Activated T-cell treated with anti-CD3 and anti-CD28 coated beads, Interleukin-2, amount 50 U/mL, for 1 hour (primary cell): ENCODE results near the gene R3HDM4.
"Not testable (repeated sequence)": the region's sequence is repeated elsewhere in the genome, so short reads cannot be mapped to it uniquely, and the experiment has no call there.

Experiments
- DNase-seq: peaks from one replicate; pipeline ENCODE4 v3.0.0-alpha.2; 2020

R3HDM4 gene

GRCh38 chr19:890831-891230 lies 22.2 kb downstream of the R3HDM4 start:
- DNase-seq = no peak

GRCh38 chr19:889662-890295 lies 23.2 kb downstream of the R3HDM4 start:
- no peak for DNase-seq

- peak; percentile 61 for DNase-seq
These were observed 24.2 kb downstream of the R3HDM4 start for GRCh38 chr19:888581-889385.

- DNase-seq = no peak
These were observed 25.4 kb downstream of the R3HDM4 start for GRCh38 chr19:887599-887998.

GRCh38 chr19:887072-887471 lies 25.9 kb downstream of the R3HDM4 start:
- no peak for DNase-seq

- no peak for DNase-seq
These were observed 27.3 kb downstream of the R3HDM4 start for GRCh38 chr19:885536-886224.

GRCh38 chr19:884420-885211 lies 28.4 kb downstream of the R3HDM4 start:
- DNase-seq = no peak

GRCh38 chr19:883661-884211 lies 29.3 kb downstream of the R3HDM4 start:
- DNase-seq = no peak

GRCh38 chr19:882871-883497 lies 30.0 kb downstream of the R3HDM4 start:
- DNase-seq = no peak

- no peak for DNase-seq
These were observed 31.5 kb downstream of the R3HDM4 start for GRCh38 chr19:881385-882071.

- DNase-seq = no peak
These were observed 33.1 kb downstream of the R3HDM4 start for GRCh38 chr19:879711-880438.

- DNase-seq = not testable (repeated sequence)
These were observed 34.1 kb downstream of the R3HDM4 start for GRCh38 chr19:878751-879561.

GRCh38 chr19:877992-878660 lies 34.9 kb downstream of the R3HDM4 start:
- DNase-seq = not testable (repeated sequence)

GRCh38 chr19:876780-877314 lies 36.2 kb downstream of the R3HDM4 start:
- no peak for DNase-seq

- no peak for DNase-seq
These were observed 36.9 kb downstream of the R3HDM4 start for GRCh38 chr19:876089-876488.

- no peak for DNase-seq
These were observed 37.6 kb downstream of the R3HDM4 start for GRCh38 chr19:875265-875879.

GRCh38 chr19:873561-874041 lies 39.4 kb downstream of the R3HDM4 start:
- DNase-seq = no peak

GRCh38 chr19:873084-873483 lies 39.9 kb downstream of the R3HDM4 start:
- DNase-seq = peak; percentile 74
